Fibroblast of the conjunctiva (primary cell): Measurements from ENCODE around the gene TTYH2.

Experiments used
- DNase-seq: peaks from one replicate; pipeline ENCODE4 v3.0.0-alpha.2; 2010; ENCODE audit warnings: low read depth

TTYH2 gene

DNA sequence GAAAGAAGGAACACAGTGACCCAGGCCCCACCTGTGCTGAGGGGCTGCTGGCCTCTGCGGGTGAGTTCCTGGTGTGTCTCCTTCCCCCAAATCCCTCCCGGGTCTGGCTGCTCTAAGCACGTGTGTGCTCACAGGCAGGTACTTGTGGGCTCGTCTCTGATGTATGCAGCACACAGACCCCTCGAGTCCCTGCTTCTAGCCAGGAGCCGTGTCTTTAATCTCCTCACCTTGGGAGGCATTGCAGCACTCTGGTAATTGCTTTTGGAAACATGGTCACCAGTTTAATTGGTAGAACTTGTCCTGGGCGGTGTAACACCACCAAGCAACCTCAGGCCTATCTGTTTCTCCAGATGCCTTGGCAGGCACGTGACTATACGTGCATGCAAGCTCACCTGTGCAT is 18.7 kb upstream of the TTYH2 start:
- no peak for DNase-seq

DNA sequence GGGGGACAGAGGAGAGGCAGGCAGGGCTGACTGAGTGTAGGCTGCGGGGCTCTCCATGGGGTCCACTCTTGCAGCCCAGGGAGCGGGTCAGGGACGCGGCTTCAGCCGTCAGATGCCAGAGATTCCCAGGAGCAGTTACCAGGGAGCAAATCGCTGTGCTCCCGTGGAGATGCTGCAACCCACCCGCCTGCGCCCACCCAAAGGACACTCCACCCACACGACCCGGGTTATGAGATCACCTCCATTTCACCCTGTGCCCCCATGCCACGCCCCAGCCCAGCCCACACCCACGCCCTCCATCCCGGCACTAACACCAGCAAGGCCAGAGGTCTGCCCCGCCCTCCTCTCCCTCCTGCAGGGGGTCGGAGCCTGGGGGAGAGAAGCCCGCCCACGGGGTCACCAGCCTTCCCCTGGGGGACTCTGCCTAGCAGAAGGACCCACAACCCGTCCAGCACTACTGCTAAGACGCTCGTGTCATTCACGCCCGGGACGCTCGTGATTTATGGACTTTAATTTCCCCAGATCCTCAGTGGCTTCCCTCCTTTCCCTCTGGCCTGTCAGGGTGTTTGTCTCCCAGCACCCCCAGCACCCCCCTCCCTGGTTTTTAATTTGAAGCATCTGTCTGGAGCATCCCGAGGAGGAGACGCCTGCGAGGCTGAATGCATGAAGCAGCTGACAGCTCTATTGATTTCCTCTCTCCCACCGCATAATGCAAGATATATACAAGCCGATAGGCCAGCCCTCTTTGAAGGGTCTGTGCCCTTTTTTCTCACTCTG is 16.6 kb upstream of the TTYH2 start:
- DNase-seq = no peak

DNA sequence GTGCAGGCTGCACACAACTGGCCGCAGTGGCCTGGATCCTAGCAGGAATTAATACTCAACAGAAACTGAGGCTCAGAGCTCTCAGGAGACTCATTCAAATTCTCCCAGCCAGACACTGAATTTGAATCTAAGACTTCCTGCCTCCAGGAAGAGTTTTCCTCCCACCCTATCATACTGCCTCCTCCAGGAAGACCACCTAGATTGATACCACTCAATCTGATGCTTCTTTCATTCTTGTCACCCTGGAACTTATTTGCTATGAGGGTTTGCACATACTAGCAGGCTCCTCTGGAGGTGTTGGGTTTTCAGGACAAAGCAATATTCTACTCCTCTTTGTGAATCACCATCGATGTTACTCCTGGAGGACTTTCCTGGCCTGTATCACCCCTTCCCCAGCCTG is 15.6 kb upstream of the TTYH2 start:
- no peak for DNase-seq

DNA sequence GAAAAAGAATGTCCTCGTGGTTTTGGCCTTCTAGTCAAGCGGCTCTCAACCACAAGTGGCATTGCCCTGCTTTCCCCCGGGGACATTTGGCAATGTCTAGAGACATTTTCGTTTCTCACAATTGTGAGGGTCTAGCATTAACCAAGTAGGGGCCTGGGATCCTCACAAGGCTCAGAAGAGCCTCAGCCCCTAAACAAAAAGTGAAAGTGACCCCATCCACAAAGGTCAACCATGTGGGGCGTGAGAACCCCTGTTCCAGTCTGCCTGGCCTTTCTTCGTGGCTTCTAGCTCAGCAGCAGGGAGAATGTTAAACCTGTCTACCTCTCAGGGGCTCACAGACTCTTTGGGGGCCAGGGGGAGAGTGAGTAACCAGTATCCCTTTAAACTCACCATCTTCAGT is 14.7 kb upstream of the TTYH2 start:
- no peak for DNase-seq

DNA sequence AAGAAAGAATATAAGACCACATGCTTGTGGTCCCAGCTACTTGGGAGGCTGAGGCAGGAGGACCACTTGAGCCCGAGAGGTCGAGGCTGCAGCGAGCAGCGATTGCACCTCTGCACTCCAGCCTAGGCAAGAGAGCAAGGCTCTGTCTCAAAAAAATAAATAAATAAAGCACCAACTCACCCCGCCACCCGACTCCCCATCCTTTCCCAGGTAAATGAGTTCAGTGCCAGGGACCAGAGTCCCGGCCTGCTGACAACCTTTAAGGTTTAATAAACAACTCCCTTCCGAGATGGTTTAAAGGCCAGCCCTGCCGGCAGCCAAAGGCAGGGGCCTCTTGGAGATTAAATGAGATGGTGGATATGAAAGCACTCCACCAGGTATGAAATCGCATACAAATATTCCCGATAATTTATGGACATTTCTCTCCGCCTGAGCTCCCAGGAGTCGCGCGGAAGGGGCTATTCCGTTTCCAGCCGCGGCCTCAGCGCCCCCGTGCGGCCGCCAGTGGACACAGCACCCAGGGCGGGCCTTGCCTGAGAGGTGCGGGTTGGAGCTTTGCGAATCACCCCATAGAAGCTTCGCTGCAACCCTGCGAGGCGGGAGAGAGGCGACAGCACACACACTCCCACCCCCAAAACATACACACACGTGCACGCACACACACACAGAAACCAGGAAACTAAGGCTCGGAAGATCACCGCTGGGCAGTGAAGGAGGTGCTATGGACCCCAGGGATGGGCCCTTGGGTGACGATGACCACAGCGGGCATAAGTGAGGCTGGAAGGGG is 13.9 kb upstream of the TTYH2 start:
- no peak for DNase-seq

DNA sequence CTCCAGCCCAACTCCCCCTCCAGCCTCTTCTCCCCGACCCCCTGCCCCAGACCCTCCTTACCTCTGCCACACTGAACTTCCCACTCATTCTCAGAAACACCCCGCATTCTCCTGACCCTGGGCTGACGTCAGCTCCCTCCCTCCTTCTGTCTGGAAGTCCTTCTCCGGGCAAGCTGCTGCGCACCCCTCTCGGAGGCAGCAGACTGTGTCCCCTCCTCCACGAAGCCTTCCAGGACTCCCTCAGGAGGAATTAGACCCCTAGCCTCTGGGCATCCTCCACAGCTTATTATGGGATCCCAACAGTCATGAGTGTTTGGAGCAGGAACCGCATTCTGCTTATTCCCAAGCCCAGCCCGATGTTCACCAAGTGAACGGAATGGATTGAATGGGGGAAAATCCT is 13.3 kb upstream of the TTYH2 start:
- DNase-seq = no peak

DNA sequence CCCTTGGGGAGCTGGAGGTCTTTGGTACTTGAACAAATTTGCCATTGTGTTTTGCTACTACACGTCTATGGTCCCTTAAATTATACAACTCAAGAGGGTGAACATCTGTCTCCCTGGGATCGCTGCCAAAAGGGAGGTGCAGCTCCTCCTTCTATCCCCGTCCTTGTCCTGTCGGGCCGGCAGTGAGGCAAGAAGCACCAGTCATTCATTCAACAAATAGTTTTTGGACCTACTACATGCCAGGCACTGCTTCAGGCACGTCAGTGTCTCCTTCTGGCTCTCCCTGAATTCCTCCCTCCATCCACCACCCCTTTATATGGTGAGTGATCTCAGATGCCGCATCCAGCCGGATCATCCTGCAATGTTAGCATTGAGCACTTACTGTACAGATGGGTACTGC is 12.1 kb upstream of the TTYH2 start:
- DNase-seq = no peak

DNA sequence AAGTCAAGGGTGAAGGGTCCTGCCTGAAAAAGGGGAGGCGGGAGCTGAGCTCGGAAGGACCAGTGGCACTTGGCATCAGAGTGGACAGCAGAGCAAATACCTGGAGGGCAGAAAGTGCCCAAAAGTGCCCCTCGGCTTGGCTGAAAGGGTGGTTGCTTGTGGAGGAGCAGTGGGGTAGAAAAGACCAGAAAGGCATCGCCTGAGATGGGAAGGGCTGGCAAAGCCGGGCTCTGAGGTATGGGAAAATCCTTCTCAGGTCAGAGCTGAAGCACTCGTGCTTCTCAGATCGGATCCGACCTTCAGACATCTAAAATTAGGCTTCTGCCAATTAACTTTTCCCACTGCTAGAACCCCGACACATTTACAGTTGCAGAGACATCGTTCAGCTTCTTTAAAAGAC is 11.4 kb upstream of the TTYH2 start:
- DNase-seq = no peak

DNA sequence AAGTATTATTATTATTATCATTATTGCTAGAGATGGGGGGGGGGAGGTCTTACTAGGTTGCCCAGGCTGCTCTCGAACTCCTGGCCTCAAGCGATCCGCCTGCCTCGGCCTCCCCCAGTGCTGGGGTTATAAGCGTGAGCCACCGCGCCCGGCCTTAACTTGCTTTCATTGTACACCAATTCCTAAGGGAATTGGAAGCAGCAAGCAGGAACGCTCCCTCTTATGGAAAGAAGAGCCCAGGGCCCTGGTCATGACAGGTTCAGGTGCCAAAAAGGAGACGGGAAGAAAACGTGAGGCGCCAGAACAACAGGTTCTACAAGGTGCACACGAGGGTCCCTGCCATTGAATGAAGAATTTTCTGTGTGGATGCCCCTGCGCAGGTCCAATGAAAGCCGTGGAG is 10.4 kb upstream of the TTYH2 start:
- no peak for DNase-seq

DNA sequence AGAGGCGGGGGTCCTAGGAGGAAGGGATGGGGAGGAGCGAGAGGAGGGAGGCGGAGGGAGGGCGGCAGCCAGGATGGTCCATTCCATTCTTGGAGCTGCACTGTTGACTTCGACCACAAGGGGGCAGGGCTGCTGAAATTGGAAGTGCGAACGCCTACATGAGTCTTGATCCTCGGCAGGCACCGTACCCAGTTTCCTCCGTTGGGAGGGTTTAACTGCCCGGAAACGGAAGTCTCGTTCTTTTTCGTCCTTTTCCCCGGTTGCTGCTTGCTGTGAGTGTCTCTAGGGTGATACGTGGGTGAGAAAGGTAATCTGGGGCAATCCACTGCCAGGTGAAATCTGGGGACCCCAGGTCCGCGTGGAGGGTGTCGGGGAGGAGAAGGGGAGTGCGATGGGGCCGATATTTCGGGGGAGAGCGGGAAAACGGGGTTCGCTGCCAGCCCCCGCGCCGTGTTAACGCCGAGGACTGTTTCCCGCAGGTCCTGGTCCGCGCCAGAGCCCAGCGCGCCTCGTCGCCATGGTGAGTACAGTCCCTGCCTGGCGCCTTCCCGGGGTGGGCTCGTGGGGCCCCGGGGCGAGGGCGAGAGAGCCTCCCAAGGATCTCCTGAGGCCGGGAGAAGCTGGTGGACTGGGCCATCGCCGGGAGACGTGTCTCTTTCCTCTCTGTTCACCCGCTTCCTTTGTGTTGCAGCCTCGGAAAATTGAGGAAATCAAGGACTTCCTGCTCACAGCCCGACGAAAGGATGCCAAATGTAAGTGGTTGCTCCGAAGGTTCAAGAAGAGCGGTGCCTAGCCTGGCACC is 9.7 kb upstream of the TTYH2 start, which contains the start of gene RPL38:
Gene RPL38, plus strand, starts transcription at position 240 of the 802 bp plus-strand sequence. Its CDS starts 278 bp downstream, at position 518.
- peak; percentile 94 for DNase-seq

DNA sequence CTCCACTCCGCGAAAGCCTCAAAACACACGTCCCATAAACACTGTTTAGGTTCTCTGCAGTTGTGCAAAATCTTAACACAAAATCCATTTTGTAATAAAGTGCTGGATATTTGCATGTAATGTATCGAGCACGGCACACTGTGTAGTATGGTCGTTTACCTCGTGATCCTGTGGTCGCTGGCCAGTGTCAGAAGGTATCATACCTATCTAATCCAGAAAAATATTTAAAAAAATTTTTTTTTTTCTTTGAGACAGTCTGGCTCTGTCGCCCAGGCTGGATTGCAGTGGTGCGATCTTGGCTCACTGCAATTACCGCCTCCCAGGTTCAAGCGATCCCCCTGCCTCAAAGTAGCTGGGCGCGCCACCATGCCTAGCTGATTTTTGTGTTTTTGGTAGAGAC is 8.9 kb upstream of the TTYH2 start:
- DNase-seq = no peak

DNA sequence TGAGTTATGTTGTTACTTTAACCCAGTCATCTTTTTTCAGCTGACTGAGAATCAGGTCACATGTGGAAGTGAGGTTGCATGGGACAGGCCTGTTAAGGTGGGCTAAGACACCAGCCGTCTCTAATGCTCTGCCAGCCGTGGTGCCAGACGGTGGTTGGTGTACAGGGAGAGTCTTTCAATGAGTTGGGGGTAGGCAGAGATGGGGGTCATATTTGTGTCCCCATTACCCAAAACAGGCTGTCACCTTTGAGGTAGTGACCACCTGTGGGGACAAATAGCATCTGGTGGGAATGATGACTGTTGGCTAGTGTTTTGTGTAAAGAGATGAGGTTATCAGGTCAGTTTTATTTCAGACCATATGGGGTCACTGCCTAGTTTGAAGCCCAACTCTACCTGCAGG is 8.1 kb upstream of the TTYH2 start:
- no peak for DNase-seq

DNA sequence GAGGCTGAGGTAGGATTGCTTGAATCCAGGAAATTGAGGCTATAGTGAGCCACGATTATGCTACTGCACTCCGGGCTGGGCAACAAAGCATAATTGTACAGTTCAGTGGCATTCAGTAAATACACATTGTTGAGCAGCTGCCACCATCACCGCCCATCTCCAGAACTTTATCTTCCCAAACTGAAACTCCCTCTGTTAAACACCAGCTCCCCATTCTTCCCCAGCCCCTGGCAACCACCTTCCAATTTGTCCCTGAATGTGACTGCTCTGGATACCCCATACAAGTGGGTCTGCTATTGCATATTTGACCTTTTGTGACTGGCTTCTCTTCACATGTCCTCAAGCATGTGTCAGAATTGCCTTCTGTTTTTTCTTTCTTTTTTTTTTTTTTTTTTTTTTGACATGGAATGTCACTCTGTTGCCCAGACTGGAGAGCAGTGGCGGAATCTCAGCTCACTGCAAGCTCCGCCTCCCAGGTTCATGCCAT is 7.0 kb upstream of the TTYH2 start:
- DNase-seq = no peak

DNA sequence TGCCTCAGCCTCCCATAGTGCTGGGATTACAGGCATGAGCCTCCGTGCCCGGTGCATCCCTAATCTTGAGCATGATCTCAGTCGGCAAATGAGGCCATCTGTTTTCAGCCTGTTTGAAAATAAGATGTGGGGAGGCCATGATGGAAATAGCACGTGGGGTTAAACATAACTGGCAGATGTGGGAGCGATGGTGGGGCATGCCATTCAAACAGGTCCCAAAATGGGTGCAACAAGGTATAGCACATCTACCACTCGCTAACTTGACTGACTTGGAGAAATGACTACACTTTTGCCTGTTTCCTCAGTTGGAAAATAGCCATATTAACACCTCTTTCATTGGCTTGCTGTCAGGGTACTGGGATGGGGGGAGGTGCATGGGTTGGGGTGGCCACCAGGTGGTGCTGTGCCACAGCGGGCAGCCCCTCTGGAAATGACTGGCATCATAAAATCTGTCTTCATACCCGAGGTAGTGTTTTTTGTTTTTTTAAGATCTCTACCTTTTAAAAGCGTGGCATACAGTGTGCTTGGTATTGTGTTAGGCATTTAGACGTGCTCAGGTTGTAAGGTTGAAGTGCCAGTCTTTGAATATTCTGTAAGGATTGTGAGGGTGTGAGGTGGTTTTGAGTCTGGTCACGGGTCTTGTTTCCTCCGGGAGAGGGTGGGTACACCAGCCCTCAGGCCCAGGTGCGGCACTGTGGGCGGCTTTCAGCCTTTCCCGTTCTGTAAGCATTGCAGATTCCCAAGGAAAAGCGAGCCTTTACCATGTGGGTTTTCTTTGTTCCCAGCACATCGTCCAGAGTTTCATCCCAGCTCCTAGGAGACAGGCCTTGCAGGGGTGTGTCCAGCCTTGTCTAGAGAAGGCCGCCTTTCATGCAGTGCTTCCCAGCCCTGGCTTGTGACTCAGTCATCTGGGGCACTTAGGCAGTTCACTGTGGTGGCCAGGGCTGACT is 2.9 kb upstream of the TTYH2 start:
- DNase-seq = peak; percentile 40

DNA sequence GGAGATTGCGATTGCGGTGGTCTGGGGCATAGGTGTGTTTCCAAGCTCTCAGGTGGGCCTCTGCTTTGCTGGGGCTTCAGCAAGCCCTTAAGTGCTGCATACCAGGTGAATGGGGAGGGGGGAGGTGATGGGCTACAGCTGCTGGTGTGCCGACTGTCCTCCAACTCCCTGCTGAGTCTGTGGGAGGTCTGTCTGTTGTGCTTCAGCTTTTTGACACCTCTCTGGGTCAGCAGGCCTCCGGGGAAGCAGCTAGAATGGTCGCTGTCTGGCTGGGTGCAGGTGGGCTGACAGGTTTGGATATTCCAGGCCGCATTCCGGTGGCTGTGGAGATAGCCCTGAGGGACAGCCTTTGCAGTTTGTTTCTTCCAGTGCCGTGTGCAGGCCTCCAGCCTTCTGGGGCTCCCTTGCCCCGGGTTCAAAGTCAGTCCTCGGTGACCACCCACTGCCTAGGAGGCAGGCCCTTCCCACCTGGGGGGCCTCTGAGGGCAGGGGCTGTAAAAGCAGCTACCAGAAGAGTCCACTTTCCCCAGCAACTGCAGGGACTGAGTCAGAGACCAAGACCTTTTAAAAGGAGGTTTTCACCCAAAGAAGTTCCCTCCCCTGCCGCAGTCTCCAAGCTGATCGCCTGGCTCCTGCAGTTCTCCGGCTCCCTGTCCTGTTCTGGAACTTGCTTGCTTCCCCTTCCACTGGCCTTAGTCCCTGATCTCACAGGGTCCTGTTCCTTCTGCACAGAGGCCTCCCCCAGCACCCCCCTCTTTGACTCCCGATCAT is 2.0 kb upstream of the TTYH2 start:
- no peak for DNase-seq

DNA sequence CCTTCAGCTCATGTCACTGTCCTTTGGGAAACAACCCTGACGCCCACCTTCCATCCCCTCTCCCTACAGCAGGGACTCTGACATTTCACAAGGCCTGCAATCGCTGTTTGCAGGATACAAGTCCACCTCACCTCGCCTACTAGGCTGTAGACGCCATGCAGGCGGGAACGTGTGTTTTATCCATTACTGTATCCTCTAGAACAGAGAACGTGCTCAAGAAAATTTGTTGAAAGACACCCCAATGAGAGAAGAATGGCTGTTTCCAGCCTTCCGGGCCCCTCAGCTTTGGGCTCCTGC is 1.5 kb upstream of the TTYH2 start:
- DNase-seq = no peak

DNA sequence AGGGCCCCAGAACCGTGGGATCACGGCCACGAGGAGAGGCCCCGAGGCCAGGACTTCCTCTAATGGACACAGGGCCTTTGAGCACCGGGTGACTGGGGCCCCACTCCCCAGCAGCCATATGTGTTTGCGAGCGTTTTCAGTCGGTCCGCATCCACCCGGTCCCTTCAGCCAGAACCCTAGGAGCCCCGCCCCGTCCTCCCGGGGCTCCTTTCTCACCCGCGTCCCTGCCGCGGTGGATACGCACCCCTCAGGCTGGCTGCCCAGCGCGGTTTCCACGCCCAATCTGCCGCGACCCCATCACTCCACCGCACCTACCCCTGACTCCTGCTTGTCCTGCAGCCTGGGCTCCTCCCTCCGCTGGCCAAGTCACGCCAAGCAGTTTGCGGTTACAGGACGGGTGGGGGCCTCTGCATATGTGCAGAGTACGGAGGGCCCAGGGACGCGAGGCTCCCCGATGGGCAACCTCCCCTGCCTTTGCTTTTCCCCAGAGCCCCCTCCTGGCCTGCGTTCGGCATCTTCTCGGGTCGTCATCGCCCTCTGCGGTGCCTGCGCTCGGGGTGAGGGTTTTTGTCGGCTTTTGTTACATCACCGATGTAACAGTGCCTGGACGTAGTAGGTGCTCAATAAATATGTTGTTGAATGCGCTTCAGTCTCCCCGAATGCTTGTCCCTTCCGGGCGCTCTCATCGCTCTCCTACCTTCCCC is 1.0 kb upstream of the TTYH2 start:
- no peak for DNase-seq

DNA sequence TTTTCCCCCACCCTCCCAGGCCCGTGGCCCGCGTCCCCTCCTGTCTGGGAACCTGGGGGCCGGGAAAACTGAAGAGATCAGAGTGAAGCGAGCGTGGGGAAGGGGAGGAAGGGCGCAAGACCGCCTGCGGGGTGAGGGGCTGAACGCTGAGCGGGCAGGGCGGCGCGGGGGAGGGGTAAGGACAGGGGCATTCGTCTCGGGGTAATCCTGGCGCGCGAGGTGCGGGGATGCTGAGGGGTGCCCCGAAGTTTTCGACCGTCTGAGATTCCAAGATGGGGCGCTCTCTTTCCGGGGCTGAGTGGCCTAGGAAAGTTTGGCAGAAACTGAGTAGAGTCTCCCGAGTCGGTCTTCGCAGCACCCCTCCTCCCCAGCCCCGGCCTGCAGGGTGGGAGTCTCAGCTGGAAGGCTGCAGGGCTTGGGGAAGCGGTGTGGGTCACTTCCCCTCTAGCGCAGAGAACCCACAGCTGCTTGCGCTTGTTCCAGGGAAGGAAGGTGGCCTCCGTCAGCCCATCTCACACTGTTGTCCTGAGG is 555 bp downstream of the TTYH2 start:
- DNase-seq = no peak

DNA sequence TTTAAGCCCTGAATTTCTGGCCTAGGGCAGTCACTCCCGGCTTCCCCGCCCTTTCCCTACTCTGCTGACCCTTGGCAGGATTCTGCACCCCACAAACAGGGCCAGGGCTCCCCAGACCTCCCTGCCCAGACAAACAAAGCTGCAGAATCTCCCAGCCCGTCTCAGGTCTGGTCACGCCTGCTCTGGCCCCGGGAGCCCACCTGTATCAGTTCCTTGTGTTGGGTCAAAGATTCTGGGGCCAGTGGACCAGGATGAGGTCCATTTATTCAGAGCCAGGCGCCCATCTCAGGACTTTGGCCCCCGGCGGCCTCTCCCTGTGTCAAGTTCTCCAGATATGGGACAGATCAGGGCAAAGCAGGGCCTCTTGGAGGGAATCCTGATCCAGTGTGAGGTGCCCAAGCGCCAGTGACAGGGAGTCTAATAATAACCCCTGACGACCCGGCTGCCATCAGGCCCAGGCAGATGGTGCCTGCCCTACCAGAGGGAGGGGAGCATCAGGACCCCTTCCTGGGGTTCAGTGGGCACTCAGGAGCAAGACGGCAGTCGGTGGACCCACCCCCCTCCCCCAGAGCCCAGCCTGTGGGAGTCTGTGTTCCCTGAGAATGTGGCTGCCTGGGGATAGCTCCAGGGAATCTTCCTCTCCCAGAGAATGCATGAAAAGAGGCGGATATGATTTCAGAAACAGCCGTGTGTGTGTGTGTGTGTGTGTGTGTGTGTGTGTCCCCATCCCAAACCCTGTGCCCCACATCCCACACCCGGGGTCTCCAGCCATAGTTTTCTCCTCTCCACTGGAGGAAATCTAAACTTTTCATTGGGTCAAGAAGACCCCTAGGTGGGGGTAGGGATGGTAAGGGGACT is 1.3 kb downstream of the TTYH2 start:
- no peak for DNase-seq
